DMS 273 (cell line): ENCODE results near the gene MAPK6.
"Not testable (repeated sequence)": the region's sequence is repeated elsewhere in the genome, so short reads cannot be mapped to it uniquely, and the experiment has no call there.

Experiments
- DNase-seq: peaks from one replicate; lab custom pipeline; 2025; ENCODE audit not compliant: unreplicated experiment; lab: John Stamatoyannopoulos, UW

MAPK6 gene

GRCh38 chr15:52078876-52079700 lies 60.1 kb downstream of the MAPK6 start:
- DNase-seq = peak; percentile 83

- no peak for DNase-seq
Measured at GRCh38 chr15:52080031-52080430, 61.0 kb downstream of the MAPK6 start.

DNA sequence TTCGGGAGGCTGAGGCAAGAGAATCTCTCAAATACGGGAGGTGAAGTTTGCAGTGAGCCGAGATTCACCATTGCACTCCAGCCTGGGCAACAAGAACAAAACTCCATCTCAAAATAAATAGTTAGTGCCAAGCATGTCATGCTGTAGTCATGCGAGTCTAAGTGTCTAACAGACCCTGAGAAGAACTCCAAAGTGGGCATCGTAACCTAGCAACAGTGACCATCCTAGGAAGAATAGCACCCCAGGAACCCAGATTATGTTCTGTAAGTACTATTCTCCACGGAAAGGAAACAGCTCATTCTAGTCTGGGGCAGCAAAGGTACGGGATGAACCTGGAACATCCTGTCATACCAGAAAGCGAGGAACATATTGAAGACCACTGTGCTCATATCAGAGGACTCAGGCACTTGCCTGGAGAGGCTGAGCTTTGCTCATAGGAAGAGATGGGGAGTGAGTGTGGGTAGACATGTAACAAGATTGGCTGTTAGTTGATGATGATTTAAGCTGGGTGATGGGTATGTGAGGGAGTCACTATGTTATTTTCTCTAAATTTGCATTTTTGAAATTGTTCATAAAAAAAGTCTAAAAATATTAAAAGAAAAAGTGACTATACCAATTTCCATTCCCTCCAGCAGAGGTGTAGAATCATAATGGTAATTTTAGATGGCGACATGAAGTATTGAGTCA lies 61.8 kb downstream of the MAPK6 start:
- DNase-seq = no peak

DNA sequence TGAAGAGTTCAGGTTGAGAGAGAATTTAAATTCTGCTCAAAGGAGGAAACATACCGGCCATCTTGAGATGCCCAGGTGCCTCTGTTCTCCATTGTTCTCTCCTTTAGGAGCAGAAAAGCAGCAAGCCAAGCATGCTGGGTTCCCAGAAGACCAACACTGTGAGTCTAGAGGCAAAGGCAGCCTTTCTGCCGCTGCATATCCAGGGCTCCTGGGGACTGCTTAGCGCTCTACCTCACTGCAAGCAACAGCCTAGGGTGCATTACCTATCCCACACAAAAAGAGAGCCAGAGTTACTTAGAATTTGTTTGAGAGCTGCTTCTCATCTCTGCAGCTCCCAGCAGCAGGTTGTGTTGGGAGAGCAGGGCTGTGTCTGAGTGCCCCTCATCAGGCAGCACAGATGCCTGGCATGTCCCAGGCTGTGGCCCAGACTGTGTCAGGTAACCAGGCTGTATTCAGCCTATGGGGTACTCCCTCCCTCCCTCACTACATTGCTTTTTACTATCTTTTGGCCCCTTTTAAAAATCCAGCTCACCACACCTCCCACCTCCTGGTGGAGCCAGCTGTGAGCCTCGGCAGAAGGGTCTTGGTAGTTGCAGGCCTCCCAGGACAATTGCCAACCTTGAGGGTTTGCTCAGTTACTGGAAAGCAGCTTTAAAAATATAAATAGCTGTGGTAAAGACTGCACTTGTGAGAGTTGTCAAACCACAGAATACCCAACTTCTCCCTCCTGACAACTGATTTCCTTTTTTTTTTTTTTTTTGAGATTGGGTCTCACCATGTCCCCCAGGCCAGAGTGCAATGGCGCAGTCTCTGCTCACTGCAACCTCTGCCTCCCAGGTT lies 63.4 kb downstream of the MAPK6 start:
- DNase-seq = peak; percentile 13

- DNase-seq = not testable (repeated sequence)
Measured at GRCh38 chr15:52083037-52083359, 64.0 kb downstream of the MAPK6 start.

DNA sequence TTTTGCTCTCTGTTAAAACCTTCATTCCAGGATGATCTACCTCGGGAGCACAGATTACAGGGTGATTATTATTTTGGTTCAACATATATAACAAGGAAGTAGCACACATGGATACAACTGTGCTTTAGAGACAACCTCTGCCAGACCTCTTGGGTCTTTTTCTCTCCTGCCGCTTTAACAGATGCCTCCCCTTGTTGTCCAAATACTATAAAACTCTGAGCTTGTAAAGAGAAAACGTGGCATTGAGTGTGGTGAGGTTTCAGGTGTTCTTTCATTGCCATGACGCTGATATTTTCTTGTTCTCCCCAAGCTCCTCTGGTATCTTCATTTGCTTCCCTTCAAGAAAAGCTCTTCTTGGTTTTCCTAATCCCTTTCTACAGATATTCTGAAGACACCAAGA lies 64.6 kb downstream of the MAPK6 start:
- DNase-seq = no peak

GRCh38 chr15:52085299-52085698 lies 66.3 kb downstream of the MAPK6 start:
- DNase-seq = peak; percentile 4

DNA sequence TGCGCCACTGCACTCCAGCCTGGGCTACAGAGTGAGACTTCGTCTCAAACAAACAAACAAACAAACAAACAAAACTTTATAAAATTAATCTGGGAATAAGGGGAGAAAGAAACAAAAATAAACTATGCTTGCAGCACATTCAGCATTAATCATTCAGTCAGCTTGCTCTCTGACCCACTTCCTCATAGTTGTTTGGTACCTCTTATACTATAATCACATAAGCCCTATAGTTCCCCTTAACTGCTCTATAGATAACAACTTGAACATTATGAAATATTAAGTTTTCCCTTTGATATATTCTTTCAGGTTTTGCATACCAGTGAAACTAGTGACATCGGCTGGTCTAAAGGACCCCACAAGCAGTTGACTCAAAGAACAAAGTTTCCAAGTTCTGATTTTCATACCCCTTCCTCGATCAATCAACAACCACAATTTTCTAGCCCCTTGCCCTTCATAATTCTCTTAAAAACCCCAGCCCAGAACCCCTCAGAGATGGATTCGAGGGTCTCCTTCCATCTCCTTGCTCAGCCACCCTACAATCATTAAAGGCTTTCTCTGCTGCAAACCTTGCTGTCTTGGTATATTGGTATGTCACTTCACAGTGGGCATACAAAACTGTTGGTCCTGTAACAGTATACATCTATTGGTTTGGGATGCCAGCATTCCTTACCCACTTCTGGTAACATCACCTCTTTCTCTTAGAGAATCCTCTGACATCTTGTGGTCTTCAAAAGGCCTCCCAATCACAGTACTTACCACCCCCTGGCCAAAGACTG lies 67.2 kb downstream of the MAPK6 start:
- DNase-seq = no peak

GRCh38 chr15:52090193-52090592 lies 71.2 kb downstream of the MAPK6 start:
- no peak for DNase-seq

GRCh38 chr15:52093167-52093538 lies 74.1 kb downstream of the MAPK6 start:
- no peak for DNase-seq

GRCh38 chr15:52093539-52094510 lies 74.8 kb downstream of the MAPK6 start:
- DNase-seq = peak; percentile 45

DNA sequence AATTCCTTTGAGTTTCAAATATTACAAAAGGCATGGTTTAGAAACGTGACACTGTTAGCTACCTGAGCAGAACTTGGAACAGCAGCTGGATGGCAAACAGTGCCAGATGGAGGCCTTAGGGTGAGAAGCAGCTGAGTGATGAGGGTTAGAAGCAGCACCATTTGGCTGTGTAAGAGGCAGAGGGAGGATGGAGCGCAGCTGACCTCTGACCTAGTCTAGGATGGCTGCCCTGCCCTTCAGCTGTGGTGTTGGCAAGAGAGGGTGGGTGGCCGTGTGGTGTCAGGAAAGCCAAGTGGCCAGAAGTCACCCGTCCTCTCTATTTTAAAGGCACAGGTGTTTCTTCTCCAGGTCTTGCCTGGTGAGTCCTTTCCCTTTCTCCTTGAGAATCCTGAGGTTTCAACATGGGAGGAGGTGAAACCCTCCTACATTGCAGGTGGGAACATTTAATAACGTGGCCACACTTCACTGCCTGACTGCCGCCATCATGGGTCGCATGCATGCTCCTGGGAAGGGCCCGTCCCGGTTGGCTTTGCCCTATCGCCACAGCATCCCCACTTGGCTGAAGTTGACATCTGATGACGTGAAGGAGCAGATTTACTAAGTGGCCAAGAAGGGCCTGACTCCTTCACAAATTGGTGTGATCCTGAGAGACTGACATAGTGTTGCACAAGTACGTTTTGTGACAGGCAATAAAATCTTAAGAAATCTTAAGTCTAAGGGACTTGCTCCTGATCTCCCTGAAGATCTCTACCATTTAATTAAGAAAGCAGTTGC lies 76.0 kb downstream of the MAPK6 start:
- DNase-seq = peak; percentile 74

DNA sequence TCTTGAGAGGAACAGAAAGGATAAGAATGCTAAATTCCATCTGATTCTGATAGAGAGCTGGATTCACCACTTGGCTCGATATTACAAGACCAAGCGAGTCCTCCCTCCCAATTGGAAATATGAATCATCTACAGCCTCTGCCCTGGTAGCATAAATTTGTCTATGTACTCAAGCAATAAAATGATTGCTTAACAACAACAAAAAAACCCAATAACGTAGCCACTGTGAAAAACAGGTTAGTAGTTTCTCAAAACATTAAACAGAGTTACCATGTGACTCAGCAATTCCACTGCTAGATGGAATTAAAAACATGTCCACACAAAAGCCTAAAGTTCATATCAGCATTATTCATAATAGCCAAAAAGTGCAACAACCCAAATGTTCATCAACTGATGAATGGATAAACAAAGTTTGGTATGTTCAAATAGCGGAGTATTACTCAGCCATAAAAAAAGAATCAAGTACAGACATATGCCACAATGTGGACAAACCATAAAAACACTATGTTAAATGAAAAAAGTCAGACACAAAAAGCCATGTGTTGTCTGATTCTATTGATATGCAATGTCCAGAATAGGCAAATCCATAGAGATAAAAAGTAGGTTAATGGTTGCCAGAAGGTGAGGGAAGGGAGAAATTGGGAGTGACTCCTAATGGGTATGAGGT lies 76.7 kb downstream of the MAPK6 start:
- no peak for DNase-seq

GRCh38 chr15:52096536-52096935 lies 77.5 kb downstream of the MAPK6 start:
- DNase-seq = not testable (repeated sequence)

DNA sequence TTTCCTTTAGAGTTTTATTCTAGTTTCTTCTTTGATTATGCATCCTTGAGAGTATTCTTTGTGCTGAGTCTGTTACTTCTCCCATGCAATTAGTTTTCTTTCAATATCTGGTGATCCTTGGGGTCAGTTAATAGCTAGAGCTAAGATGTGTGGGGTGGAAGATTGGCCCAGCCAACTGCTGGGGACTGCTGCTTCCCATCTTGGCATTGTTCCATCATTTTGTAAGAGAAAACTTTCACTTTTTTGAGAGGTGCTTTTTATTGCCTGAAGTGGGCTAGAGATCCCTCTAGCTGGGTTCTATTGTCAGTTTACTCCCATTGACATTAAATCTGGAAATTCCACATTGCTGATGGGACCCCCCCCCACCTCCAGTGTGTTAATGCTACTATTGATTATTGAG lies 78.2 kb downstream of the MAPK6 start:
- DNase-seq = peak; percentile 31

DNA sequence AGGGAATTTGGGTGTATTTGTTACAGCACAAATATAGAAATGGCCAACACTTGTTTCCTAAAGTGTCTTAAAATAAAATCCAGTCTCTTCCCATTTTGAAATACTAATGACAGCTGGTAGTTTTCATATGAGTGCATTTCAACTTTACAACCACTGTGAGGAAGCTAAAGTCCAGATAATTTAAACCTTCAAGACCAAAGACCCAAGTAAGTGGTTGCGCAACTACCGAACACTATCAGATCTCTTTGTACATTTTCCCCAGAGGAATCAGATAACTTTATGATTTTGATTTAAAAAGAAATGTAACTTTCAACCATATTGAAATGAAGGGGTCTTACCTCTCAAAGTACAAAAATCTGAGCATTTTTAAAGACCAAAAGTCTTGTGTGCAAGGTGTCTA lies 79.3 kb downstream of the MAPK6 start:
- DNase-seq = no peak

- no peak for DNase-seq
Measured at GRCh38 chr15:52099651-52100272, 80.7 kb downstream of the MAPK6 start.

- DNase-seq = peak; percentile 56
Measured at GRCh38 chr15:52100807-52101442, 81.9 kb downstream of the MAPK6 start.
